Neural progenitor cell (in vitro differentiated cells): ENCODE data around the gene TNIK. TPM values are rescaled to one million over a fixed set of nuclear protein-coding genes. Genes with fewer than 3 reads are reported as not detected.

Experiments used
- DNase-seq: peaks from one replicate; pipeline ENCODE4 v3.0.0-alpha.2; 2016; ENCODE audit warnings: low spot score
- H2AFZ ChIP-seq: fragments of 200-600 bp; sonication (generic); replicated peaks from 2 replicates; pipeline ENCODE4 v1.6.1; 2016; ENCODE audit warnings: antibody characterized with exemption
- H3F3A ChIP-seq: fragments of 200-600 bp; sonication (generic); 2 replicates; pipeline ENCODE4 v1.6.1; 2016; ENCODE audit warnings: antibody characterized with exemption, low read depth
- H3K27ac ChIP-seq: fragments of 200-600 bp; sonication (generic); 2 replicates; pipeline ENCODE4 v1.5.1; 2016; ENCODE audit warnings: mild to moderate bottlenecking
- H3K27me3 ChIP-seq: fragments of 200-600 bp; sonication (generic); 2 replicates; pipeline ENCODE4 v1.6.1; 2016; ENCODE audit warnings: mild to moderate bottlenecking, moderate library complexity
- H3K36me3 ChIP-seq: fragments of 200-600 bp; sonication (generic); 2 replicates; pipeline ENCODE4 v1.5.1; 2016
- H3K4me1 ChIP-seq: fragments of 200-600 bp; sonication (generic); 2 replicates; pipeline ENCODE4 v1.6.1; 2016; ENCODE audit warnings: mixed run types
- H3K4me2 ChIP-seq: fragments of 200-600 bp; sonication (generic); 2 replicates; pipeline ENCODE4 v1.6.1; 2016
- H3K4me3 ChIP-seq: fragments of 200-600 bp; sonication (generic); 2 replicates; pipeline ENCODE4 v1.5.1; 2016
- H3K79me2 ChIP-seq: fragments of 200-600 bp; sonication (generic); 2 replicates; pipeline ENCODE4 v1.6.1; 2016; ENCODE audit warnings: low read depth
- H3K9ac ChIP-seq: fragments of 200-600 bp; sonication (generic); 2 replicates; pipeline ENCODE4 v1.6.1; 2016
- H3K9me3 ChIP-seq: fragments of 200-600 bp; sonication (generic); 2 replicates; pipeline ENCODE4 v1.5.1; 2016; ENCODE audit warnings: low read depth
- H4K20me1 ChIP-seq: fragments of 200-600 bp; sonication (generic); 2 replicates; pipeline ENCODE4 v1.6.1; 2016; ENCODE audit warnings: low read depth
- H3K27ac Mint-ChIP-seq: 3 replicates; pipeline ENCODE4 v1.8.0; 2021; ENCODE audit warnings: mixed read lengths
- H3K27me3 Mint-ChIP-seq: 2 replicates; pipeline ENCODE4 v1.8.0; 2022; ENCODE audit warnings: low read depth, mild to moderate bottlenecking, inconsistent platforms, moderate library complexity, mixed read lengths; ENCODE audit not compliant: insufficient read depth
- H3K36me3 Mint-ChIP-seq: 3 replicates; pipeline ENCODE4 v1.8.0; 2021; ENCODE audit warnings: mixed read lengths
- H3K4me1 Mint-ChIP-seq: 3 replicates; pipeline ENCODE4 v1.8.0; 2021; ENCODE audit warnings: mixed read lengths
- H3K4me3 Mint-ChIP-seq: 3 replicates; pipeline ENCODE4 v1.8.0; 2021; ENCODE audit warnings: mild to moderate bottlenecking, moderate library complexity, mixed read lengths
- H3K9me3 Mint-ChIP-seq: 3 replicates; pipeline ENCODE4 v1.8.0; 2020; ENCODE audit warnings: mixed read lengths
- CTCF ChIP-seq: fragments of 200-600 bp; sonication (generic); IDR thresholded peaks from 2 replicates; pipeline ENCODE4 v1.5.1; 2017; ENCODE audit warnings: antibody characterized with exemption, mild to moderate bottlenecking
- EZH2 ChIP-seq: fragments of 200-600 bp; sonication (generic); IDR thresholded peaks from 2 replicates; pipeline ENCODE4 v1.6.1; 2017; ENCODE audit warnings: antibody characterized with exemption, mild to moderate bottlenecking, moderate library complexity
- EZH2phosphoT487 ChIP-seq: fragments of 200-600 bp; sonication (generic); IDR thresholded peaks from 2 replicates; pipeline ENCODE4 v1.6.1; 2017; ENCODE audit warnings: antibody characterized with exemption
- total RNA-seq: library from RNA; depleted of rRNA; stranded (reverse); fragments of >200 nt; gene quantifications from 2 replicates; pipeline ENCODE4 v1.2.3, GENCODE V29; 2015; ENCODE audit warnings: low replicate concordance

Gene TNIK
- total RNA-seq, 1 donor from 2014 or later = 3.0 TPM

GRCh38 chr3:171212648-171213047 lies 247.6 kb downstream of the TNIK start:
- Histone ChIP-seq H4K20me1 (no peaks in the 10 kb centered on the region), H3K27ac (no peak overlapping the region), H3F3A (no peaks in the 10 kb centered on the region), H3K9ac (no peak overlapping the region), H3K4me2 (no peak overlapping the region), H2AFZ (no peak overlapping the region), H3K27me3 (no peaks in the 10 kb centered on the region), H3K9me3 (no peaks in the 10 kb centered on the region), H3K36me3 (no peaks in the 10 kb centered on the region), H3K4me3 (no peak overlapping the region), H3K4me1 (no peaks in the 10 kb centered on the region), H3K79me2 (no peaks in the 10 kb centered on the region)
- Mint-ChIP-seq H3K27ac (no peak overlapping the region), H3K4me3 (no peak overlapping the region), H3K4me1 (peaks cover 2% of the 10 kb centered on the region), H3K36me3 (peaks cover 5% of the 10 kb centered on the region), H3K27me3 (no peaks in the 10 kb centered on the region), H3K9me3 (no peaks in the 10 kb centered on the region)
- TF ChIP-seq CTCF = no peak
- no peak for TF ChIP-seq EZH2
- no peak for TF ChIP-seq EZH2phosphoT487
- no peak for DNase-seq

GRCh38 chr3:171206283-171206682 lies 253.9 kb downstream of the TNIK start:
- H3K4me3 ChIP-seq = no peak overlapping the region
- H3K79me2 ChIP-seq = no peaks in the 10 kb centered on the region
- no peaks in the 10 kb centered on the region for H3K9me3 ChIP-seq
- TF ChIP-seq CTCF (no peak), EZH2phosphoT487 (no peak), EZH2 (no peak)
- no peak overlapping the region for H3K27ac Mint-ChIP-seq
- H3K9ac ChIP-seq = no peak overlapping the region
- H3K4me1 ChIP-seq = no peaks in the 10 kb centered on the region
- H3K4me1 Mint-ChIP-seq = no peaks in the 10 kb centered on the region
- no peaks in the 10 kb centered on the region for H3K36me3 ChIP-seq
- no peaks in the 10 kb centered on the region for H3F3A ChIP-seq
- no peaks in the 10 kb centered on the region for H4K20me1 ChIP-seq
- DNase-seq = no peak
- no peaks in the 10 kb centered on the region for H3K9me3 Mint-ChIP-seq
- no peak overlapping the region for H3K4me3 Mint-ChIP-seq
- no peak overlapping the region for H3K27ac ChIP-seq
- no peak overlapping the region for H2AFZ ChIP-seq
- no peaks in the 10 kb centered on the region for H3K27me3 ChIP-seq
- H3K36me3 Mint-ChIP-seq = peaks cover 6% of the 10 kb centered on the region
- no peaks in the 10 kb centered on the region for H3K27me3 Mint-ChIP-seq
- no peak overlapping the region for H3K4me2 ChIP-seq

- no peak for TF ChIP-seq CTCF
Observed at GRCh38 chr3:171204942-171205341, 255.3 kb downstream of the TNIK start.

GRCh38 chr3:171201825-171202224 lies 258.4 kb downstream of the TNIK start:
- Histone ChIP-seq H3F3A (no peaks in the 10 kb centered on the region), H3K27ac (no peak overlapping the region), H2AFZ (no peak overlapping the region), H3K4me1 (peaks cover 10% of the 10 kb centered on the region), H3K9me3 (no peaks in the 10 kb centered on the region), H3K4me2 (no peak overlapping the region), H3K27me3 (no peaks in the 10 kb centered on the region), H3K79me2 (no peaks in the 10 kb centered on the region), H3K36me3 (no peaks in the 10 kb centered on the region), H3K4me3 (no peak overlapping the region), H4K20me1 (no peaks in the 10 kb centered on the region), H3K9ac (no peak overlapping the region)
- Mint-ChIP-seq H3K4me1 (peaks cover 16% of the 10 kb centered on the region), H3K27me3 (peaks cover 3% of the 10 kb centered on the region), H3K4me3 (no peak overlapping the region), H3K36me3 (peaks cover 3% of the 10 kb centered on the region), H3K27ac (no peak overlapping the region), H3K9me3 (no peaks in the 10 kb centered on the region)
- TF ChIP-seq EZH2phosphoT487 = no peak
- no peak for TF ChIP-seq EZH2
- TF ChIP-seq CTCF = no peak
- no peak for DNase-seq

More at GRCh38 chr3:171204942-171205341, 255.3 kb downstream of the TNIK start:
- no peak overlapping the region for H3K4me3 Mint-ChIP-seq
- Histone ChIP-seq H3K27me3 (no peaks in the 10 kb centered on the region), H3K27ac (no peak overlapping the region), H3K9me3 (no peaks in the 10 kb centered on the region), H4K20me1 (no peaks in the 10 kb centered on the region), H3F3A (no peaks in the 10 kb centered on the region), H3K36me3 (no peaks in the 10 kb centered on the region), H3K4me1 (no peaks in the 10 kb centered on the region), H3K4me2 (no peak overlapping the region), H3K9ac (no peak overlapping the region), H2AFZ (no peak overlapping the region), H3K4me3 (no peak overlapping the region), H3K79me2 (no peaks in the 10 kb centered on the region)
- H3K27ac Mint-ChIP-seq = no peak overlapping the region
- no peak for DNase-seq
- H3K9me3 Mint-ChIP-seq = no peaks in the 10 kb centered on the region
- no peaks in the 10 kb centered on the region for H3K27me3 Mint-ChIP-seq
- peaks cover 2% of the 10 kb centered on the region for H3K4me1 Mint-ChIP-seq
- H3K36me3 Mint-ChIP-seq = peaks cover 5% of the 10 kb centered on the region
